CD4-positive, alpha-beta memory T cell (primary cell): ENCODE results near the gene C6. TPM values are rescaled to one million over a fixed set of nuclear protein-coding genes. Genes with fewer than 3 reads are reported as not detected.

Experiments used
- CTCF ChIA-PET: fragments of 350-600 bp; sonication (Branson Sonifier 250); formaldehyde crosslinking; loops from one replicate; lab custom pipeline; 2021; ENCODE audit warnings: inconsistent platforms; ENCODE audit not compliant: partially characterized antibody; lab: Charles Lee
- POLR2A ChIA-PET: fragments of 350-600 bp; sonication (Branson Sonifier 250); formaldehyde crosslinking; loops from one replicate; lab custom pipeline; 2021; ENCODE audit not compliant: partially characterized antibody; lab: Charles Lee
- DNase-seq, 5 donors: peaks; one replicate each; pipeline versions ENCODE4 v3.0.0 to v3.0.0-alpha.2; 2020 to 2022; ENCODE audit warnings: mixed read lengths in 1 of 5
- H3K27ac ChIP-seq: one replicate; pipeline ENCODE4 v1.7.0; 2013; ENCODE audit warnings: low read depth, low read length
- H3K27me3 ChIP-seq: 2 replicates; pipeline ENCODE4 v1.7.0; 2013; ENCODE audit warnings: mild to moderate bottlenecking, low read length, moderate library complexity; ENCODE audit not compliant: insufficient read depth
- H3K36me3 ChIP-seq: 2 replicates; pipeline ENCODE4 v1.7.0; 2013; ENCODE audit warnings: mild to moderate bottlenecking, low read length, moderate library complexity; ENCODE audit not compliant: insufficient read depth
- H3K4me1 ChIP-seq: 2 replicates; pipeline ENCODE4 v1.7.0; 2013; ENCODE audit warnings: mild to moderate bottlenecking, low read length, moderate library complexity; ENCODE audit not compliant: insufficient read depth
- H3K4me3 ChIP-seq, 2 donors: one replicate each; pipeline ENCODE4 v1.7.0; 2013; ENCODE audit warnings: low read length in 2 of 2, mild to moderate bottlenecking in 1 of 2
- H3K9me3 ChIP-seq, 2 donors: one replicate each; pipeline ENCODE4 v1.7.0; 2013; ENCODE audit warnings: low read length in 2 of 2, control low read depth in 1 of 2; ENCODE audit not compliant: control insufficient read depth in 1 of 2
- H3K27ac Mint-ChIP-seq, 7 donors: one replicate each; pipeline ENCODE4 v1.8.0; 2020 to 2021; ENCODE audit warnings: mixed read lengths in 7 of 7, mild to moderate bottlenecking in 6 of 7, inconsistent platforms in 3 of 7, moderate library complexity in 3 of 7
- H3K27me3 Mint-ChIP-seq, 2 donors: one replicate each; pipeline ENCODE4 v1.8.0; 2020 to 2021; ENCODE audit warnings: mixed read lengths in 2 of 2
- H3K36me3 Mint-ChIP-seq, 2 donors: one replicate each; pipeline ENCODE4 v1.8.0; 2020 to 2021; ENCODE audit warnings: mixed read lengths in 2 of 2, inconsistent platforms in 1 of 2, mild to moderate bottlenecking in 1 of 2
- H3K4me1 Mint-ChIP-seq, 4 donors: one replicate each; pipeline ENCODE4 v1.8.0; 2020 to 2021; ENCODE audit warnings: mixed read lengths in 4 of 4, mild to moderate bottlenecking in 1 of 4
- H3K4me3 Mint-ChIP-seq, 8 donors: one replicate each; pipeline ENCODE4 v1.8.0; 2020 to 2021; ENCODE audit warnings: mixed read lengths in 8 of 8, mild to moderate bottlenecking in 7 of 8, moderate library complexity in 6 of 8, inconsistent platforms in 3 of 8
- H3K9me3 Mint-ChIP-seq, 8 donors: one replicate each; pipeline ENCODE4 v1.8.0; 2020 to 2021; ENCODE audit warnings: mixed read lengths in 8 of 8, mild to moderate bottlenecking in 5 of 8, inconsistent platforms in 3 of 8, moderate library complexity in 1 of 8
- intact Hi-C: fragments of 100-400 bp; cut with micrococcal nuclease; formaldehyde crosslinking; loops from one replicate; pipeline ENCODE4 v1.15.1; 2023
- polyA plus RNA-seq, 2 donors: library from polyadenylated mRNA; unstranded; fragments of 300-500 nt; fragmentation: Illumina TruSeq; gene quantifications; one replicate each; pipeline ENCODE4 v1.2.3, GENCODE V29; 2021
- total RNA-seq, 2 experiments: library from RNA; stranded (reverse); gene quantifications; one replicate each; pipeline ENCODE4 v1.2.3, GENCODE V29; 2021

The C6 gene
- total and polyA plus RNA-seq, 4 experiments from 2014 or later: not detected

- Mint-ChIP-seq H3K36me3 (no peaks in the 10 kb centered on the region), H3K9me3 (peaks cover 0 to 5% (median 0%) of the 10 kb centered on the region in 8 donors), H3K27me3 (peaks cover 0 to 1% of the 10 kb centered on the region in 2 donors), H3K4me1 (no peaks in the 10 kb centered on the region), H3K27ac (no peak overlapping the region), H3K4me3 (no peak overlapping the region)
- intact Hi-C loops: no loop called here
- H3K4me1 ChIP-seq: no peaks in the 10 kb centered on the region
- H3K9me3 ChIP-seq: no peaks in the 10 kb centered on the region
- ChIA-PET CTCF (no interaction called here), POLR2A (no interaction called here)
- no peak overlapping the region for H3K4me3 ChIP-seq
- no peaks in the 10 kb centered on the region for H3K27me3 ChIP-seq
- no peaks in the 10 kb centered on the region for H3K36me3 ChIP-seq
- H3K27ac ChIP-seq: no peak overlapping the region
- DNase-seq: no peak
These were observed 55.9 kb downstream of the C6 start for GRCh38 chr5:41157272-41157894.

DNA sequence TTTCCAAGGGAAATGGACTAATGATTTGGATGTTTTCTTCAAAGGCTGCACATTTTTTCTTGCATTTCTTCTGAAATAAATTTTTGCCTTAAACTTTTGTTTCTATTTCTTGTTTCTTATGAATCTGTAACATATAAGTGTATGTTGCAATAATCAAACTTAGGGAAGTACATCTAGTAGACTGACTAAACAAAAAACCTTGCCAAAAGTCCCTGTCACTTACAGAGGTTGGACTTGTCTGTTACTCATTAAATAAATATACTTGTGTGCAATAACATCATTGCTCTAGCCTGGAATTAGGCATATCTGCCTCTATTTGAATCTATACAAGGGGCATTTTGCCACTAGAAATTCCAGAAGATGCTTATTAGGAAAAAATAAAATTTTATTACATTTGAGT, 56.6 kb downstream of the C6 start:
- H3K27ac ChIP-seq: no peak overlapping the region
- no peaks in the 10 kb centered on the region for H3K36me3 Mint-ChIP-seq
- H3K36me3 ChIP-seq: no peaks in the 10 kb centered on the region
- no peak overlapping the region for H3K4me3 ChIP-seq
- H3K9me3 ChIP-seq: no peaks in the 10 kb centered on the region
- peaks cover 0 to 1% of the 10 kb centered on the region in 2 donors for H3K27me3 Mint-ChIP-seq
- no peak overlapping the region for H3K4me3 Mint-ChIP-seq
- no peaks in the 10 kb centered on the region for H3K4me1 ChIP-seq
- CTCF ChIA-PET: no interaction called here
- H3K4me1 Mint-ChIP-seq: no peaks in the 10 kb centered on the region
- DNase-seq: no peak
- no peak overlapping the region for H3K27ac Mint-ChIP-seq
- H3K9me3 Mint-ChIP-seq: peaks cover 0 to 5% (median 0%) of the 10 kb centered on the region in 8 donors
- intact Hi-C loops: no loop called here
- POLR2A ChIA-PET: no interaction called here
- no peaks in the 10 kb centered on the region for H3K27me3 ChIP-seq

DNA sequence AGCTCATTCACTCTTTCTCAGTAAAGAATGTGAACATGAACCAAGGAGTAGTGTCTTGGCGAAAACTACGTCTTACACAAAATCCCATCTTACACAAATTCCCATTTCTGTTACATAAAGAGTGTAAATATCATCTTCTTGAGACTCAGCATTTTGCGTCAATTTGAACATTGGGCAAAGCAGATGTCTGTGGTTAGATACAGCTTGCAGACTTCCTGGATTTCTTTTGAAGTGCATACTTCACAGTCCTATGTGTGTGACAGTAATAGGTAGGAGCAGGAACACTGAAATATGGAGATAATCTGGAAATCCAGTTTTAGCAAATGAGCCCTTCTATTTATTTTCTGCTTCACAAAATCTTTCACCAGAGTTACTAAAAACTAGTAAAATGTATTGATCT, 58.8 kb downstream of the C6 start:
- H3K27ac Mint-ChIP-seq: no peak overlapping the region
- no peaks in the 10 kb centered on the region for H3K4me1 Mint-ChIP-seq
- Histone ChIP-seq H3K27ac (no peak overlapping the region), H3K36me3 (no peaks in the 10 kb centered on the region), H3K9me3 (no peaks in the 10 kb centered on the region), H3K4me1 (no peaks in the 10 kb centered on the region), H3K27me3 (no peaks in the 10 kb centered on the region), H3K4me3 (no peak overlapping the region)
- DNase-seq: no peak
- intact Hi-C loops: no loop called here
- POLR2A ChIA-PET: no interaction called here
- peaks cover 0 to 6% (median 0%) of the 10 kb centered on the region in 8 donors for H3K9me3 Mint-ChIP-seq
- H3K36me3 Mint-ChIP-seq: no peaks in the 10 kb centered on the region
- CTCF ChIA-PET: no interaction called here
- H3K27me3 Mint-ChIP-seq: no peaks in the 10 kb centered on the region
- no peak overlapping the region for H3K4me3 Mint-ChIP-seq

- POLR2A ChIA-PET: no interaction called here
These were observed 61.8 kb downstream of the C6 start for GRCh38 chr5:41151564-41151963.

GRCh38 chr5:41148448-41148847, 64.9 kb downstream of the C6 start:
- H3K27ac ChIP-seq: no peak overlapping the region
- no peak overlapping the region for H3K4me3 ChIP-seq
- no peaks in the 10 kb centered on the region for H3K27me3 Mint-ChIP-seq
- no peak overlapping the region for H3K27ac Mint-ChIP-seq
- no peaks in the 10 kb centered on the region for H3K9me3 ChIP-seq
- intact Hi-C loops: no loop called here
- no peaks in the 10 kb centered on the region for H3K36me3 Mint-ChIP-seq
- H3K36me3 ChIP-seq: no peaks in the 10 kb centered on the region
- peaks cover 0 to 9% (median 0%) of the 10 kb centered on the region in 8 donors for H3K9me3 Mint-ChIP-seq
- no peaks in the 10 kb centered on the region for H3K27me3 ChIP-seq
- no peak overlapping the region for H3K4me3 Mint-ChIP-seq
- CTCF ChIA-PET: no interaction called here
- no peak for DNase-seq
- H3K4me1 Mint-ChIP-seq: peaks cover 0 to 4% (median 0%) of the 10 kb centered on the region in 4 donors
- POLR2A ChIA-PET: no interaction called here
- H3K4me1 ChIP-seq: no peaks in the 10 kb centered on the region

More at GRCh38 chr5:41151564-41151963, 61.8 kb downstream of the C6 start:
- DNase-seq: no peak
- Histone ChIP-seq H3K27ac (no peak overlapping the region), H3K9me3 (no peaks in the 10 kb centered on the region), H3K4me3 (no peak overlapping the region), H3K27me3 (no peaks in the 10 kb centered on the region), H3K4me1 (no peaks in the 10 kb centered on the region), H3K36me3 (no peaks in the 10 kb centered on the region)
- Mint-ChIP-seq H3K4me3 (peak overlapping the region in 2 of 8 donors; percentile 1 to 32), H3K27me3 (no peaks in the 10 kb centered on the region), H3K36me3 (no peaks in the 10 kb centered on the region), H3K27ac (no peak overlapping the region), H3K9me3 (peaks cover 0 to 4% (median 0%) of the 10 kb centered on the region in 8 donors), H3K4me1 (no peaks in the 10 kb centered on the region)
- intact Hi-C loops: no loop called here
- CTCF ChIA-PET: interaction anchor here (0.8 kb wide), 1 partner anchor 116 kb away, joined by 3 read pairs; no protein-coding TSS in a partner anchor

- H3K27me3 Mint-ChIP-seq: no peaks in the 10 kb centered on the region
- no peaks in the 10 kb centered on the region for H3K36me3 Mint-ChIP-seq
- ChIA-PET POLR2A (no interaction called here), CTCF (no interaction called here)
- H3K27ac Mint-ChIP-seq: no peak overlapping the region
- peaks cover 0 to 6% (median under 1%) of the 10 kb centered on the region in 8 donors for H3K9me3 Mint-ChIP-seq
- Histone ChIP-seq H3K9me3 (no peaks in the 10 kb centered on the region), H3K36me3 (no peaks in the 10 kb centered on the region), H3K4me1 (no peaks in the 10 kb centered on the region), H3K27me3 (no peaks in the 10 kb centered on the region), H3K27ac (no peak overlapping the region), H3K4me3 (no peak overlapping the region)
- H3K4me3 Mint-ChIP-seq: no peak overlapping the region
- DNase-seq: no peak
- H3K4me1 Mint-ChIP-seq: peaks cover 0 to 4% (median 0%) of the 10 kb centered on the region in 4 donors
- intact Hi-C loops: no loop called here
These were observed 68.0 kb downstream of the C6 start for GRCh38 chr5:41145306-41145705.

DNA sequence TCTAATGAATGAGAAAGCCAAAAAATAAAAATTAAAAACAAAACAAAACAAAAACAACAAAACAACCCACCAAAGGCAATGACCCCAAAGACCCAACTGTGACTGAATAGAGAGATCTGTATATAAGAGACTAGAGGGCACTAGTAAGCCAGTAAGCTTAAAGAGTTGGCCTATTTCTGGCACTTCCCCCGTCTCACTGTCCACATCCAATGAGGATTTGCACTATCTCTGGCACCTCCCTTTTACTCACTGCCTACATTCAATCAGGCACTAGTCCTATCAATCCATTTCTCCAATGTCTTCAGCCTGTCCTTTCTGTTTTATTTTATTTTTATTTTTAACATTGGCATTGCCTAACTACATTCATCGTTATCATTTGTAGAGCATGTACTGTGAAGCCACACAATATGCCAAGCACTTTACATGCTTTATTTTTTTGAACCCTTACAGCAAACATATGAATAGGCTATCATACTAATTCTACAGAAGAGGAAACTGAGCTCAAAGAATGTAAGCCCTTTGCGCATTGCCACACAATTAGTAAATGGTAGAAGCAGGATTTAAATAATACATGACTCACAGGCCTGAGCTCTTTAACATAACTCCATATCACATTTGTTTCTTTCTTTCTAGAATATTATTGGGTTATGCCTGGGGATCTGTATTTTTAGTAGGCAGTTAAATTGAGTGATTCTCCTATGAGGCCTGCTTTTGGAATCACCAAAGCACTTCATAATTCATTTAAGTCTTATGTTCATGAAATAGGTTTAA, 70.0 kb downstream of the C6 start:
- H3K4me1 ChIP-seq: no peaks in the 10 kb centered on the region
- Mint-ChIP-seq H3K36me3 (no peaks in the 10 kb centered on the region), H3K27ac (no peak overlapping the region), H3K4me3 (no peak overlapping the region), H3K27me3 (no peaks in the 10 kb centered on the region), H3K4me1 (peaks cover 0 to 4% (median 0%) of the 10 kb centered on the region in 4 donors), H3K9me3 (peaks cover 0 to 6% (median 2%) of the 10 kb centered on the region in 8 donors)
- no peak overlapping the region for H3K4me3 ChIP-seq
- H3K27ac ChIP-seq: no peak overlapping the region
- ChIA-PET CTCF (no interaction called here), POLR2A (no interaction called here)
- no peaks in the 10 kb centered on the region for H3K9me3 ChIP-seq
- no peak for DNase-seq
- intact Hi-C loops: no loop called here
- H3K27me3 ChIP-seq: no peaks in the 10 kb centered on the region
- H3K36me3 ChIP-seq: no peaks in the 10 kb centered on the region
